ENCODE data around the gene RYR1.

DNA sequence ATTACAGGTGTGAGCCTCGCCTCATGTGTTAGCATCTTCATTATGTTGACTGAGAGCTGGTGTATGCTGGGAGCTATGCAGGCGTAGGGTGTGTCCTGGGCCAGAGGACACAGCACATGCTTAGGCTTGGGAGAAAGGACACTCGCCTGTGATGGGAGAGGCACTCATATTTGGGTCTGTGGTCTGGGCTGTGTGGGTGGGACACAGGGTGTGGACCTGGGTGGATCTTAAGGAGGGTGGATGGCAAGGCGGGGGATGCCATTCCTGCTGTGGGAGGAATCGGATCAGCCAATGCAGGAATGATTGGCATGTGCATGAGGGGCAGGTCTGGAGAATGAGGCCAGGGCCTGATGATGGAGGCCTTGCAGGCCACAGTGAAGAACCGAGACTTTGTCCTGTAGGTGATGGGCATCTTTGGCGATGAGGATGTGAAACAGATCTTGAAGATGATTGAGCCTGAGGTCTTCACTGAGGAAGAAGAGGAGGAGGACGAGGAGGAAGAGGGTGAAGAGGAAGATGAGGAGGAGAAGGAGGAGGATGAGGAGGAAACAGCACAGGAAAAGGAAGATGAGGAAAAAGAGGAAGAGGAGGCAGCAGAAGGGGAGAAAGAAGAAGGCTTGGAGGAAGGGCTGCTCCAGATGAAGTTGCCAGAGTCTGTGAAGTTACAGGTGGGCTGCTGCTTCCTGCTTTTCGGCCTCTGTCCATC lies 55.4 kb downstream of the RYR1 start:
- TF ChIP-seq, protein P1, sequence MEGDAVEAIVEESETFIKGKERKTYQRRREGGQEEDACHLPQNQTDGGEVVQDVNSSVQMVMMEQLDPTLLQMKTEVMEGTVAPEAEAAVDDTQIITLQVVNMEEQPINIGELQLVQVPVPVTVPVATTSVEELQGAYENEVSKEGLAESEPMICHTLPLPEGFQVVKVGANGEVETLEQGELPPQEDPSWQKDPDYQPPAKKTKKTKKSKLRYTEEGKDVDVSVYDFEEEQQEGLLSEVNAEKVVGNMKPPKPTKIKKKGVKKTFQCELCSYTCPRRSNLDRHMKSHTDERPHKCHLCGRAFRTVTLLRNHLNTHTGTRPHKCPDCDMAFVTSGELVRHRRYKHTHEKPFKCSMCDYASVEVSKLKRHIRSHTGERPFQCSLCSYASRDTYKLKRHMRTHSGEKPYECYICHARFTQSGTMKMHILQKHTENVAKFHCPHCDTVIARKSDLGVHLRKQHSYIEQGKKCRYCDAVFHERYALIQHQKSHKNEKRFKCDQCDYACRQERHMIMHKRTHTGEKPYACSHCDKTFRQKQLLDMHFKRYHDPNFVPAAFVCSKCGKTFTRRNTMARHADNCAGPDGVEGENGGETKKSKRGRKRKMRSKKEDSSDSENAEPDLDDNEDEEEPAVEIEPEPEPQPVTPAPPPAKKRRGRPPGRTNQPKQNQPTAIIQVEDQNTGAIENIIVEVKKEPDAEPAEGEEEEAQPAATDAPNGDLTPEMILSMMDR (conservative IDR thresholded peaks at IDR 0.05) = no peak
- no peak for TF ChIP-seq ZFX (IDR thresholded peaks at IDR 0.05)

Measured in C4-2B (cell line).